CD4-positive, alpha-beta T cell treated with Interleukin-6 at 100 ng/mL for 8 hours (primary cell): ENCODE results near the gene NUP153.

Experiments used
- DNase-seq: peaks from one replicate; pipeline ENCODE4 v3.0.0-alpha.2; 2020; ENCODE audit warnings: mixed read lengths, low spot score

NUP153 gene

DNA sequence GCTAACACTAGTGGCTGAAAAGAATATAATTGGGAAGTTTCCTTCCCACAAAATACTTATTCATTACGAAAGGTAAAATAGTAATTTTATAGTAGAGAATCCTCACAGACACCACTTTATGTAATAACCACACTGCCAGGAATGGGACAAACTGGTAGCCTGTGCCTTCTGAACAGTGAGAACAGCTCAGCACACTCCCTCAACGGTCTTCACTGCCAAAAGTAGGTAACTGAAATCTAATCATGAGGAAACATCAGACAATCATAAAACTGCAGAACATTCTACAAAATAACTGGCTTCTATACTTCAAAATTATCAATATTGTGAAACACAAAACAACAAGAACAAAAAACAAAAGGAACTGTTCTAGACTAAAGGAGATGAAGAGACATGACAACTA is 44.1 kb downstream of the NUP153 start:
- DNase-seq: no peak

GRCh38 chr6:17656644-17657043 is 50.1 kb downstream of the NUP153 start:
- DNase-seq: no peak

DNA sequence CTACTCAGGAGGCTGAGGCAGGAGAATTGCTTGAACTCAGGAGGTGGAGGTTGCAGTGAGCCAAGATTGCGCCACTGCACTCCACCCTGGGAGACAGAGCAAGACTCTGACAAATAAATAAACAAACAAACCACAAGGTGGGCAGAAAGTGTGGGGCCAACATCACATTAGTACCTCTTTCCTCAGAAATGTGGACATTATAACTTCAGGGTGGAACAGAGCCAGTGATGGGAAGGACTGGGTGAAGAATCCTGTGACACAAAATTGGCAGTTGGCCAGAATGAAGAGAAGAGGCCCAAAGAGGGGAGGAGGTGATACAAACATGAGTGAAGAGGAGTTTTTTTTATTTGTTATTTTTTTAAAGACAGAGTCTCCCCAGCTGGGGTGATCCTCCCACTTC is 50.6 kb downstream of the NUP153 start:
- no peak for DNase-seq

- DNase-seq: no peak
These were observed 53.4 kb downstream of the NUP153 start for GRCh38 chr6:17653198-17653882.

GRCh38 chr6:17650656-17651309 is 55.9 kb downstream of the NUP153 start:
- DNase-seq: no peak

DNA sequence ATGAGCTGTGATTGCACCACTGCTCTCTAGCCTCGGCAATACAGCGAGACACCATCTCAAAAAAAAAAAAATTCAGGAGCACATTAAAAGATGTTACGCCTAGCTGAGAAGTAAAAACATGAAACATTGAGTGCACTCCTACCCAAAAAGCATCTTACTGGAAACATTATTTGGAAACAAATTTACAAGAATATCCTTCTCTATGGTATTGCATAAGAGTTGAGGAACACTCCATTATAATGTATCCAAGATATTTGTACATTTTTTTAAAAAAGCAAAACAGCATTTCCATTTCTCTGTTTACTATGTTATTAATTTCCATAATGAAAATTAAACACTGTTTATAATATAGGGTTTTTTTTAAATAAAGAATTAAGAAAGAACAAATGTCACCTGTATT is 58.0 kb downstream of the NUP153 start:
- no peak for DNase-seq

DNA sequence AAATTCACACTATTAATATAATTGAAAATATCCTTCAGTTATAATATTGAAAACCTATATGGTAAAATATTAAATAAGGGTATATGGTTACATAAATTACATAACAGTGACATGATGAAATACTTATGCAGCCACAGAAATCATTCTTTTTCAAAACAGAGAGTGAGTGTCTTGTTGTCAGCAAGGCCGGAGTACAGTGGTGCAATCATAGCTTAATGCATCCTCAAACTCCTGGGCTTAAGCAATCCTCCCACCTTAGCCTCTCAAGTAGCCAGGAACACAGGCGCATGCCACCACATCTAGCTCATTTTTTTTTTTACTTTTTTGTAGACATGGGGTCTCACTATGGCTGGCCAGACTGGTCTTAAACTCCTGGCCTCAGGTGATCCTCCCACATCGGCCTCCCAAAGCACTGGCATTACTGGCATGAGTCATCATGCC is 66.2 kb downstream of the NUP153 start:
- DNase-seq: no peak

DNA sequence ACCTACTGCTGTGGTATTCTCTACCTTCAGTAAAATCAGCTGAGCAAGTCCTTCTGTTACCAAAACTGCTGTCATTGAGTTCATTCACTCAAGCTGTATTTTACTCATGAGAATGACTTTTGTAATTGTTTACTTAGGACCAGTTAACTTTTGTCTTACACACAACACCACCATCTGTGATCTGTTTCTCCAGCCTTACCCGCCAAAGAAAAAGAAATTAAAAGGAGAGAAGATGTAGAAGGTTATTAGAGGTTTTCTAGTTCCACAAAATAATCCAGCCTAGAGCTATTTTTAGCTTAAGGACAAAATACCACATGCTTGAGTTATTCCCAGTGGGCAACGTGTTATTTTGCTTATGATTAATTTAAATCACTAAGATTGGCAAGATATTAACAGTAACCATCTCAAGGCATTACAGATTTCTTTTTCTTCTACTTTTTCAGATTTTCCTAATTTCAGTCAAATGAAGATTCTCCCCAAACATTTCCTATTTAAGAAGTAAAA is 68.5 kb downstream of the NUP153 start:
- no peak for DNase-seq

DNA sequence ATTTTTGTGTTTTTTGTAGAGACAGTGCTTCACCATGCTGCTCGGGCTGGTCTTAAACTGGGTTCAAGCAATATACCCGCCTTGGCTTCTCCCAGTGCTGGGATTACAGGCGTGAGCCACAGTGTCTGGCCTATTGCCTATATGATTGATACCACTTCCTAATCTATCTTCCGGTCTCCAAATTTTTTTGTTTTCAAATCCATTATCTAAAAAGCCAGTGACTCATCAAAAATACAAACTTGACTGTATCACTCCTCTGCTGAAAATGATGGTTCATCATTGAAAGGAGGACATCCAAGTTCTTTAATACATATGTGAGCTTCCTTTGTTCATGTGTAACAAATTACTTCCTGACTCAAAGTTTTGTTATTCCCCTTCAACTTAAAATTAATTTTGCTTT is 71.2 kb downstream of the NUP153 start:
- DNase-seq: no peak

DNA sequence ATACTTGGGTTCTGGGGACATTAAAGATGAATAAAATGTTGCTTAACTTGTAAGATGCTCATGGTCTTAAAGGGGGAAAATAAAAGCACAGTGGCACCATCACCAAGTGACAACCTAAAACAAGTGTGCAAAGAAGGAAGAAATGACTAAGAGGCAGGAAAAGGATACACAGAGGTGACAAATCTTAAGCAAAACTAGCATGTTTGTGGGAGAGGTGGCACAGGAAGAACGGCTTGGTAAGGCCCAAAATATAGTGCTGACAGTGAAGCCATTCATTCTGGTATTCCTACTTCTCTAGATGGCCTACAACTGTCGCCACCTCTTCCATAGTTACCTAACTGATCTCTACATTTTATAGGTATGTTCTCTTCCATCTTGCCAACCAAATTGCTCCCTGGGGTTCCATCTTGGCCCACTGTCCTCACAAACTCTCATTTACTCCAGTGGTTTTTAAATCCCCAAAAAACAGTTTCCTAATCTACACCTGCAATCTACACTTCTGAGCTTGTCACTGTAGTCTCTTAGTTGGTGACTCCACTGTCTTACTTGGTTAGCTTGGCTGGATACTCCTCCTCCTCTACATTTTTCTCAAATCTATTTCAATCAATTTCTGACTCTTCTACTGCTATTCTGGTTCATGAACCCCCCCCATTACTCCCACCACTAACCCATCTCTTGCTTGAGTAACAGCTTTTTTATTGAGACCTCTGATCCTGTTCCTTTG is 73.1 kb downstream of the NUP153 start:
- DNase-seq: peak; percentile 22

DNA sequence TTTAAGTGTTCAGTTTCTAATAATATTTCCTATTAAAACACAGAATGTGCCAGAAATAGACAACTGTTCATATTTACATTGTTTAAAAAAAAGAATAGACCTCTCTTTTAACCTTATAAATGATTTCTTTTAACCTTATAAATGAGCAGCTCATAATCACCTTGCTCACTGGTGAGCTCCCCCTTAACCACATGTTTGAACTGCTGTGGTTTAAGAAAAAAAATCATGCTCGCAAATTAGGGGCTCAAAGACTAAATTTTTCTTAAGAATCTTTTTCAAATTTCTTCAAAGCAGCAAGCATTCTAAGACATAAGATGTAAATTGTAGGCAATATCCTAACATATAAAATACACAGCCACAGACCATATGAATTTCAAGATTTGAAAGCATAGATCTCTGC is 73.8 kb downstream of the NUP153 start:
- DNase-seq: no peak

DNA sequence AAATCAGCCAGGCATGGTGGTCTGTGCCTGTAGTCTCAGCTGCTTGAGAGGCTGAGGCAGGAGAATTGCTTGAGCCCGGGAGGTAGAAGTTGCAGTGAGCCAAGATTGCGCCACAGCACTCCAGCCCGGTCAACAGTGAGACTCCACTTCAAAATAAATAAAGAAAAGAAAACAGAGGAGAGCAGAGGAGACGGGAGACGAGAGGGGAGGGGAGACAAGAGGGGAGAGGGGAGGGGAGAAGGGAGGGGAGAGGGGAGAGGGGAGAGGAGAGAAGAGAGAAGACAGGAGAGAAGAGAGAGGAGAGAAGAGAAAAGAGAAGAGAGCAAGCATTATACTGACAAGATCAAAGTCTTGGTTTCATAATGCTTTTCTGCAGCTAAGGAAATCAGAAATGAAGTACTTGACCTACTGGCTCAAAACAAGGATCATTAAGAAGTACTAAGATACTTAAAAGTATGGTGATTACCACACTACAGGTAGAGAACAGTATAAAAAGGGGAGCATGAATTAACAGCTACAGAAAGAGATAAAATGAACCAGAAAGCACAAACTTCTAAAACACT is 76.1 kb downstream of the NUP153 start:
- no peak for DNase-seq

GRCh38 chr6:17629824-17630510 is 76.8 kb downstream of the NUP153 start:
- DNase-seq: no peak

DNA sequence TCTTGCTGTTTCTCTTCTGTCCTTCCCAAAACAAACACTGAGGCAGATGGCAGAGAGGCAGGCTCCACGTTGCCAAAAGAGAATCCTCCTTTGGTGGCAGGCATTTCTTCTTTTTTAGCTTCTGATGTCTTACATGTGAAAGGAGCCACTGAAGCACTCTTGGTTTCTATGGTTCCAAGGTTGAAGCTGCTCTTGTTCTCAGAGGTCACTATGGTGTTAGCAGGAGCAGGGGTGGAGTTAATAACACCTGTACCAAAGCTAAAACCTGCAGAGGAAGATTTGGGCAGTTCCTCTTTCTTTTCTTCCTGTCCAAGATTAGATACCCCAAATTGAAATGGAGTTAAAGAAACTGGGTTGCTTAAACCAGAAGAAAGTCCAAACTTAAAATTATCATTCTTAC is 77.9 kb downstream of the NUP153 start:
- no peak for DNase-seq

GRCh38 chr6:17624396-17624795 is 82.3 kb downstream of the NUP153 start:
- no peak for DNase-seq

- no peak for DNase-seq
These were observed 84.6 kb downstream of the NUP153 start for GRCh38 chr6:17622144-17622543.

DNA sequence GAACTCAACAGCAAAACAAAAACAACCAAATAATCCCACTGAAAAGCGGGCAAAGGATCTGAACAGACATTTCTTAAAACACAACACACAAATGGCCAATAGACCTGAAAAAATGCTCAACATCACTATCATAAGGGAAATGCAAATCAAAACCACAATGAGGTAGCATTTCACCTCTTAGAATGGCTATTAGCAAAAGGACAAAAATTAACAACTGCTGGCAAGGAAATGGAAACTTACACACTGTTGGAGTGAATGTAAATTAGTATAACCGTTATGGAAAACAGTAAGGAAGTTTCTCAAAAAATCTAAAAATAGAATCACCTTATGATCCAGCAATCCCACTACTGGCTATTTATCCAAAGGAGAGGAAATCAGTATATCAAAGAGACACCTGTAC is 85.7 kb downstream of the NUP153 start:
- DNase-seq: no peak

GRCh38 chr6:17615794-17616193 is 90.9 kb downstream of the NUP153 start:
- no peak for DNase-seq

GRCh38 chr6:17612048-17612447 is 94.7 kb downstream of the NUP153 start:
- DNase-seq: no peak

DNA sequence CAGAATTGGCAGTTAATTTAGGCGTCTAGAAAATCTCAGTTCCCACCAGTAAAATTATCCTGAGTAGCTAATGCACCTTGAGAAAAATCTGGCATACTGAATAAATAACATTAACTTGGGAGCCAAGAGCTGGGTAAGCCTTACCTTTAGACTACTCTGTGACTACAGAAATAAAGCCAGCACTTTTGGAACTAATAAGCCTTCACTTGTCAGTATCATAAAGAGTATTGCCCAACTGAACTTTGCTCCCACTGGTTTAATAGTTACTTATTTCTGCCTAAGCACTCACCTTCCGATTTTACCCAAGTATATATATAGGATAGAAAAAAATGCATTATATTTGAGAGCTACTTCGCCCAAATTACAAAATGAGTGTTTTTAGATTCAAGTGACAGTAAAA is 95.9 kb downstream of the NUP153 start:
- no peak for DNase-seq

- DNase-seq: no peak
These were observed 100.1 kb downstream of the NUP153 start for GRCh38 chr6:17606606-17607005.

- DNase-seq: no peak
These were observed 103.8 kb downstream of the NUP153 start for GRCh38 chr6:17602888-17603287.
